GM12872 (cell line): Measurements from ENCODE around the gene TCEANC2.

Source experiments
- CTCF ChIP-seq: IDR thresholded peaks from 3 replicates; pipeline ENCODE4 v1.5.1; 2011; ENCODE audit warnings: low read depth, mild to moderate bottlenecking, low read length, moderate library complexity; ENCODE audit not compliant: insufficient read depth

TCEANC2 gene

GRCh38 chr1:54011316-54012007 is 41.9 kb upstream of the TCEANC2 start:
- TF ChIP-seq CTCF, result no peak

GRCh38 chr1:54012008-54012325 is 41.4 kb upstream of the TCEANC2 start:
- no peak for TF ChIP-seq CTCF

- TF ChIP-seq CTCF, result no peak
Observed at GRCh38 chr1:54012863-54013262, 40.5 kb upstream of the TCEANC2 start.

GRCh38 chr1:54013393-54014008 is 39.9 kb upstream of the TCEANC2 start:
- TF ChIP-seq CTCF, result no peak

GRCh38 chr1:54014009-54014629 is 39.3 kb upstream of the TCEANC2 start:
- no peak for TF ChIP-seq CTCF

- TF ChIP-seq CTCF, result no peak
Observed at GRCh38 chr1:54016343-54017282, 36.8 kb upstream of the TCEANC2 start.

- TF ChIP-seq CTCF, result no peak
Observed at GRCh38 chr1:54017979-54018378, 35.4 kb upstream of the TCEANC2 start, which contains the start of gene LDLRAD1. LDLRAD1 (minus strand) TSS chr1:54018186; CDS start chr1:54018112, 74 bp downstream.
